Omental fat pad (tissue), 4 donors: ENCODE data around the gene ZNF536. TPM values are rescaled to one million over a fixed set of nuclear protein-coding genes. Genes with fewer than 3 reads are reported as not detected.
"Not testable (repeated sequence)": the region's sequence is repeated elsewhere in the genome, so short reads cannot be mapped to it uniquely, and the experiment has no call there.

ENCODE experiments used
- ATAC-seq: fragments of 150-250 bp; one replicate; pipeline ENCODE4 v1.9.1; 2016; ENCODE audit warnings: mild to moderate bottlenecking, moderate library complexity; ENCODE audit not compliant: low FRiP score
- DNase-seq: peaks from one replicate; pipeline ENCODE4 v3.0.0-alpha.2; 2019; ENCODE audit warnings: low spot score
- total RNA-seq, 4 donors: library from RNA; depleted of rRNA; stranded (reverse); fragments of >200 nt; gene quantifications; one replicate each; pipeline ENCODE4 v1.1.0, GENCODE V29; 2016
- TF ChIP-seq, protein P1 (sequence below), 3 donors: fragments of 450-650 bp; IDR thresholded peaks; one replicate each; pipeline ENCODE4 v1.5.1; 2016 to 2017; ENCODE audit warnings: antibody characterized with exemption in 3 of 3, mild to moderate bottlenecking in 3 of 3, moderate library complexity in 2 of 3

The ZNF536 gene
- total RNA-seq, 4 donors from 2014 or later, result 0.09 to 1.1 TPM; not detected in 2

DNA sequence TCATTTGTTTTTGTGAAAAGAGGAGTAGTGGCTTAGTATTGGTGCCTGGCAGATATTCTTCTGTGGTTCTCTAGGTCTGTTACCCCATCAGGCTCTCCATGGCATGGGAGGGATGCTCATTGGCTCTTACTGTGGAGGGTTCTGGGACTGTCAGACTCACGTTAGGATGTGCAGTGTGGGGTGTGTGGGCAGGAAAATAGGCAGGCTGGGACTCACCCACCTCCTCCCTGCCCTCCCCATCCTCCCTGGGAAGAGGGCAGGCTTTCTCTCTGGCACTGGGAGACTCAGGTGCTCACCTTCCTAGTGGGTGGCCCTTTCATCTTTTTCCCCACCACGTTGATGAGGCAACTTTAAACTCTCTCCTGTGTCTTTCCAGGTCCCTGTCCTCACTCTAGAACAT is 44.2 kb downstream of the ZNF536 start:
- TF ChIP-seq, protein P1, sequence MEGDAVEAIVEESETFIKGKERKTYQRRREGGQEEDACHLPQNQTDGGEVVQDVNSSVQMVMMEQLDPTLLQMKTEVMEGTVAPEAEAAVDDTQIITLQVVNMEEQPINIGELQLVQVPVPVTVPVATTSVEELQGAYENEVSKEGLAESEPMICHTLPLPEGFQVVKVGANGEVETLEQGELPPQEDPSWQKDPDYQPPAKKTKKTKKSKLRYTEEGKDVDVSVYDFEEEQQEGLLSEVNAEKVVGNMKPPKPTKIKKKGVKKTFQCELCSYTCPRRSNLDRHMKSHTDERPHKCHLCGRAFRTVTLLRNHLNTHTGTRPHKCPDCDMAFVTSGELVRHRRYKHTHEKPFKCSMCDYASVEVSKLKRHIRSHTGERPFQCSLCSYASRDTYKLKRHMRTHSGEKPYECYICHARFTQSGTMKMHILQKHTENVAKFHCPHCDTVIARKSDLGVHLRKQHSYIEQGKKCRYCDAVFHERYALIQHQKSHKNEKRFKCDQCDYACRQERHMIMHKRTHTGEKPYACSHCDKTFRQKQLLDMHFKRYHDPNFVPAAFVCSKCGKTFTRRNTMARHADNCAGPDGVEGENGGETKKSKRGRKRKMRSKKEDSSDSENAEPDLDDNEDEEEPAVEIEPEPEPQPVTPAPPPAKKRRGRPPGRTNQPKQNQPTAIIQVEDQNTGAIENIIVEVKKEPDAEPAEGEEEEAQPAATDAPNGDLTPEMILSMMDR (IDR thresholded peaks at IDR 0.05), result no peak
- DNase-seq (no peak), ATAC-seq (no peak)

GRCh38 chr19:30417166-30417565 is 45.0 kb downstream of the ZNF536 start:
- ATAC-seq, DNase-seq: not testable (repeated sequence)

DNA sequence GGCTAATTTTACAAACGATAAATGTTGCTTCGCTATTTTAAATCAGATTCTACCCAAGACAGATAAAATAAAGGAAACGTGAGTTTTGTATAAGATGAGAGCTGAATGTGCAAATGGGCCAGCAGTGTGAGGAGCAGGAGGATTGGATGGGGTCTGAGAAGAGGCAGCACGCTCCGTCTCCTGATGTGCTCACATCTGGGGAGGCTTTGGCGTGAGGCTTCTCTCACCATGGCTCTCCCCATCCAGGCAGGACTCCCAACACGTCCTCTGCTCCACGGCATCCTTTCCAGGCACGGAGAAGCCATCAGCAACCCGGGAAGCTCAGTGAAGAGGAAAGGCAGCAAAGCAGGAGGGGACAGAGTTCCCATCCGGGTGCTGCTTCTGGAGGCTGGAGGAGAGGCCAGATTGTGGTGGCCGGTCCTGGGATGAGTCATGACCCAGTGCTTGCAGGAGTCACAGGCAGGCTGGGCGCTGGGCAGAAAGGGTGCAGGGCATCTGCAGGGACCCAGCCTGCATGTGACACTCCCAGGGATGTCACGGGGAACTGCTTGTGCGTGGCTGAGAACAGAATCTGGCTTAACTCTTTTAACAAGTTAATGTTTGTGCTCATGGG is 47.5 kb downstream of the ZNF536 start:
- TF ChIP-seq, protein P1 (IDR thresholded peaks at IDR 0.05), result no peak

DNA sequence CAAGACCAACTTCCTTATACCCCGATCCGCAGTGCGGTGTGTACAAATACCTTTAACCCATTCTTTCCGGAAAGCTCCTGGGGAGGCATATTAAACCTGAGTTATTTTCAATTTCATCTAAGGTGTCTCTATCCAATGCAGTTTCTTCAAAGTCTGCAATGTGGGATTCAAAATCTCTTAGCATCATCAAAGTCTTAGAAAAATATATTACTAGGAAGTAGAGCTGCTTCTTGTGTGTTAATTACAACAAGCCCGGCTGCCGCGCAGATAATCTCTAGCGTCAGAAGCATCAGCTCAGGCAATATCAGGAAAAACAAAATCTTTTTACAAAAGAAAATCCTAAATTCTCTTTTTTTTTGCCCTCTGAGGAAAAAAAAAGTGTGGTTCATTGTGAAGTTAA is 48.1 kb downstream of the ZNF536 start:
- ATAC-seq (no peak), DNase-seq (no peak)
- TF ChIP-seq, protein P1 (IDR thresholded peaks at IDR 0.05), result no peak

More for the DNA sequence above, 47.5 kb downstream of the ZNF536 start:
- DNase-seq (no peak), ATAC-seq (no peak)

DNA sequence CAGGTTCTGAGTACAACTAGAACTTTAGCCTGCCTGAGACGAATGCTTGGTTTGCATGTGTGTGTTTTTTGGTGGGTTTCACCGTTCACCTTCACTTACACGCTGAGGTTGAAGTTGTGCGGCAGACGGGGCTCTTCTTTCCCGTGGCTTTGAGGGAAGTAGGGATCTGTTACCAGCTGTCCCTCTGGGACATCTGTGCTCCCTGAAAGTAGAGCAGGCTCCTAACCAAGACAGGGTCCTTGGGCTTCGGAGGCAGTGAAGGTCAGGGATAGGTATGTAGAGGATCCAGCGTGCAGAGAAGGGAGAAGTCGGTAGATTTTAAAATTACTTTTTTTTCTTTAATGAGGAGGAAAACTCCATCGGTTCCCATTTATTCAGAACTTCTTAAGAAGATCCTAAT is 48.7 kb downstream of the ZNF536 start:
- ATAC-seq (no peak), DNase-seq (no peak)
- TF ChIP-seq, protein P1 (IDR thresholded peaks at IDR 0.05), result no peak

- DNase-seq (no peak), ATAC-seq (no peak)
- TF ChIP-seq, protein P1 (IDR thresholded peaks at IDR 0.05), result no peak
Measured at GRCh38 chr19:30421571-30421970, 49.4 kb downstream of the ZNF536 start.

GRCh38 chr19:30423481-30423880 is 51.3 kb downstream of the ZNF536 start:
- TF ChIP-seq, protein P1 (IDR thresholded peaks at IDR 0.05), result no peak
- no peak for ATAC-seq
- no peak for DNase-seq
